Transverse colon (tissue), 4 donors: ENCODE results near the gene DENND1C. TPM values are rescaled to one million over a fixed set of nuclear protein-coding genes. Genes with fewer than 3 reads are reported as not detected.

ENCODE experiments used
- DNase-seq: peaks from one replicate; pipeline ENCODE4 v3.0.0-alpha.2; 2019
- H3K27ac ChIP-seq, 4 donors: fragments of 200-600 bp; sonication (generic); 2 replicates each; pipeline ENCODE4 v1.5.1; 2016 to 2018; ENCODE audit warnings: inconsistent platforms in 4 of 4
- H3K27me3 ChIP-seq: fragments of 200-600 bp; sonication (generic); 2 replicates; pipeline ENCODE4 v1.5.1; 2017; ENCODE audit warnings: inconsistent platforms
- H3K36me3 ChIP-seq, 4 donors: fragments of 200-600 bp; sonication (generic); 2 replicates each; pipeline ENCODE4 v1.5.1; 2017 to 2019; ENCODE audit warnings: inconsistent platforms in 4 of 4
- H3K4me1 ChIP-seq, 4 donors: fragments of 200-600 bp; sonication (generic); 2 replicates each; pipeline ENCODE4 v1.5.1; 2017 to 2020; ENCODE audit warnings: inconsistent platforms in 4 of 4
- H3K4me3 ChIP-seq, 4 donors: fragments of 200-600 bp; sonication (generic); 1 replicate in 1 of 4; 2 replicates in 3 of 4; pipeline versions ENCODE4 v1.5.1 to v1.6.1; 2017 to 2019; ENCODE audit warnings: inconsistent platforms in 4 of 4
- H3K9me3 ChIP-seq, 2 donors: fragments of 200-600 bp; sonication (generic); 2 replicates each; pipeline ENCODE4 v1.5.1; 2017 to 2019; ENCODE audit warnings: inconsistent platforms in 2 of 2
- CTCF ChIP-seq, 5 experiments: fragments of 200-600 bp in 3 of 5; fragments of 450-650 bp in 2 of 5; sonication (generic) in 3 of 5; IDR thresholded peaks; 1 replicate in 2 of 5; 2 replicates in 3 of 5; pipeline ENCODE4 v1.5.1; 2016 to 2017; ENCODE audit warnings: antibody characterized with exemption in 5 of 5, inconsistent platforms in 3 of 5, mild to moderate bottlenecking in 2 of 5, moderate library complexity in 1 of 5
- EP300 ChIP-seq: sonication (generic); formaldehyde crosslinking; IDR thresholded peaks from one replicate; pipeline ENCODE4 v1.6.1; 2017; ENCODE audit warnings: antibody characterized with exemption, low read depth
- POLR2A ChIP-seq: fragments of 450-650 bp; IDR thresholded peaks from one replicate; pipeline ENCODE4 v1.6.1; 2016; ENCODE audit warnings: antibody characterized with exemption, mild to moderate bottlenecking, moderate library complexity
- POLR2AphosphoS5 ChIP-seq, 3 donors: sonication (generic); formaldehyde crosslinking; IDR thresholded peaks; one replicate each; pipeline ENCODE4 v1.6.1; 2016; ENCODE audit warnings: antibody characterized with exemption in 3 of 3
- WGBS, 2 donors: methylation state at CpG; one replicate each; pipeline ENCODE4 v1.1.5; 2018; ENCODE audit warnings: low coverage in 1 of 2; 5-methylcytosine and 5-hydroxymethylcytosine counted together
- in situ Hi-C, 4 donors: fragments of 200-750 bp; cut with MboI; loops; one replicate each; pipeline versions ENCODE4 v1.15.0 to v1.15.1; 2017; ENCODE audit warnings: low sequenced_read_pairs in 3 of 4, low pct_ligation_motif_present in 1 of 4, low pct_unique_long_range_greater_than_20kb in 1 of 4
- intact Hi-C: fragments of 100-400 bp; cut with DNase I; formaldehyde crosslinking; loops from one replicate; pipeline ENCODE4 v1.15.1; 2023; ENCODE audit warnings: low total_unique reads
- total RNA-seq, 4 donors: library from RNA; depleted of rRNA; stranded (reverse); fragments of >200 nt; gene quantifications; one replicate each; pipeline ENCODE4 v1.1.0, GENCODE V29; 2016

The DENND1C gene
- total RNA-seq, 4 donors from 2014 or later: 0.40 to 7.5 (median 5.0) TPM

GRCh38 chr19:6427131-6427530, 54.5 kb downstream of the DENND1C start:
- Histone ChIP-seq H3K27me3 (no peaks in the 10 kb centered on the region), H3K4me3 (no peak overlapping the region), H3K36me3 (no peaks in the 10 kb centered on the region), H3K4me1 (peaks cover 8 to 22% (median 19%) of the 10 kb centered on the region in 4 donors), H3K9me3 (no peaks in the 10 kb centered on the region), H3K27ac (no peak overlapping the region)
- DNase-seq: no peak
- intact Hi-C loops: loop anchor here (10.0 kb wide), 1 partner anchor 1198 kb away; the partner anchor contains the start of genes PET100 and XAB2
- 92% methylated on average over 18 of the region's 18 CpGs; no CpG with 5 or more reads in 1 of the 2 donors for WGBS, 2 donors
- in situ Hi-C loops: no loop called here
- TF ChIP-seq CTCF (IDR thresholded peaks at IDR 0.05): no peak
- TF ChIP-seq EP300: no peak
- no peak for TF ChIP-seq POLR2A
- TF ChIP-seq POLR2AphosphoS5 (IDR thresholded peaks at IDR 0.05): no peak

- in situ Hi-C loops (no loop called here), intact Hi-C loops (loop anchor here (10.0 kb wide), 1 partner anchor 1199 kb away; the partner anchor contains the start of genes PET100 and XAB2)
- H3K4me3 ChIP-seq: peak overlapping the region in 3 of 4 donors; percentile 3 to 41 (median 7)
- TF ChIP-seq CTCF (IDR thresholded peaks at IDR 0.05): no peak
- TF ChIP-seq POLR2AphosphoS5 (IDR thresholded peaks at IDR 0.05): no peak
- TF ChIP-seq POLR2A: no peak
- TF ChIP-seq EP300: no peak
- peak overlapping the region; percentile 77 to 91 (median 86) for H3K27ac ChIP-seq
- no peaks in the 10 kb centered on the region for H3K27me3 ChIP-seq
- WGBS, 2 donors: 93 to 94% methylated on average over 6 to 20 of the region's 21 CpGs
- peaks cover 0 to 2% (median 0%) of the 10 kb centered on the region in 4 donors for H3K36me3 ChIP-seq
- no peaks in the 10 kb centered on the region for H3K9me3 ChIP-seq
- H3K4me1 ChIP-seq: peaks cover 8 to 29% (median 20%) of the 10 kb centered on the region in 4 donors
- DNase-seq: peak; percentile 30
Measured at GRCh38 chr19:6425732-6426620, 55.6 kb downstream of the DENND1C start.

- TF ChIP-seq POLR2AphosphoS5 (IDR thresholded peaks at IDR 0.05) (peak in 2 of 3 donors; percentile 22 to 23), CTCF (IDR thresholded peaks at IDR 0.05) (no peak)
- Histone ChIP-seq H3K4me1 (peaks cover 8 to 29% (median 20%) of the 10 kb centered on the region in 4 donors), H3K36me3 (peaks cover 0 to 9% (median 3%) of the 10 kb centered on the region in 4 donors), H3K9me3 (no peaks in the 10 kb centered on the region), H3K27ac (peak overlapping the region; percentile 77 to 91 (median 86)), H3K4me3 (peak overlapping the region in 3 of 4 donors; percentile 3 to 41 (median 7)), H3K27me3 (no peaks in the 10 kb centered on the region)
- peak; percentile 100 for DNase-seq
- 0 to 16% methylated on average over 11 to 28 of the region's 43 CpGs for WGBS, 2 donors
- intact Hi-C loops: loop anchor here (10.0 kb wide), 1 partner anchor 1200 kb away; the partner anchor contains the start of genes PET100 and XAB2
- in situ Hi-C loops: no loop called here
Measured at GRCh38 chr19:6424939-6425731, 56.5 kb downstream of the DENND1C start.
